Measurements from ENCODE around the gene GALM. TPM values are rescaled to one million over a fixed set of nuclear protein-coding genes. Genes with fewer than 3 reads are reported as not detected.
A peak's percentile ranks its signal among the peaks of the same experiment; 100 is the strongest.

GALM gene
- total and polyA plus RNA-seq, 2 of the 8 experiments (the other 6 are each of a cell fraction or from before 2014, with no cell fraction given): 9.9 to 13.1 TPM

DNA sequence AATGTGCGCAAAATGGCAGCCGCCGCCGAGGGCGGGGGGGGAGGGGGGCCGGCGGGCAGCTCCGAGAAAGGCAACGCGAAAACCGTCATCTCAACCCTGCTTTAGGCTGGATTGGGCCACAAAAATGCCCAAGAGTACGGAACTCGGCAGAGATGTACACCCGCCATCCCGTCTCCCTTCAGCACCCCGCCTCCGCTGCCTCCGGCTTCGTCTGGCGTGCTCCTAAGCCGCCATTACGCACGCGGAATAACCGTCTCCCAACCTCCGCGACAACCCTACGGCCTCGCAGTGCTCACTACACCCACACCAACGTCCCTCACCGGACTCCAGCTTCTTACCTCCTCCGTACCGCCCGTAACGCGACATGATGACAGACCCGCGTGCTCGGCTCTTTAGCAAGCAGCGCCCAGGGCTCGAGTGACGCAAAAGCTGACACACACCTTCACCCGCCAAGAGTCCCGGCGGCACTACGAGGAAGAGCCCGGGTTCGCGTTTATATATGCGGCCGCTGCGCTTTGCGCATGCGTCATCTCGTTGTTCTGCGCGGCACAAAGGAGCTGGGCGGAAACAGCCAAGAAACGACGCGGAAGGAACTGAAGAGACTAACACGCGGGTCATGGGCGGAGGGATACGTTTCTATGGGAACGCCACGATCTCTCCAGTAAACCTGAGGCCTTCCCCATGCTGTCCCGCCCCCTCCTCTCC, 85.1 kb downstream of the GALM start, which contains the start of gene SRSF7 (continued):
- TF ChIP-seq, protein P1, sequence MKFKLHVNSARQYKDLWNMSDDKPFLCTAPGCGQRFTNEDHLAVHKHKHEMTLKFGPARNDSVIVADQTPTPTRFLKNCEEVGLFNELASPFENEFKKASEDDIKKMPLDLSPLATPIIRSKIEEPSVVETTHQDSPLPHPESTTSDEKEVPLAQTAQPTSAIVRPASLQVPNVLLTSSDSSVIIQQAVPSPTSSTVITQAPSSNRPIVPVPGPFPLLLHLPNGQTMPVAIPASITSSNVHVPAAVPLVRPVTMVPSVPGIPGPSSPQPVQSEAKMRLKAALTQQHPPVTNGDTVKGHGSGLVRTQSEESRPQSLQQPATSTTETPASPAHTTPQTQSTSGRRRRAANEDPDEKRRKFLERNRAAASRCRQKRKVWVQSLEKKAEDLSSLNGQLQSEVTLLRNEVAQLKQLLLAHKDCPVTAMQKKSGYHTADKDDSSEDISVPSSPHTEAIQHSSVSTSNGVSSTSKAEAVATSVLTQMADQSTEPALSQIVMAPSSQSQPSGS (IDR thresholded peaks at IDR 0.05; ENCODE audit: low read length): peak; percentile 95
- TF ChIP-seq RXRA (IDR thresholded peaks at IDR 0.05; ENCODE audit: insufficient read depth, low read depth, low read length) (no peak), JUN (IDR thresholded peaks at IDR 0.05; ENCODE audit: low read depth, low read length) (no peak), CREB1 (IDR thresholded peaks at IDR 0.05) (peak; percentile 78), NRF1 (IDR thresholded peaks at IDR 0.05; ENCODE audit: low read depth, low read length) (peak; percentile 70), POLR2AphosphoS5 (IDR thresholded peaks at IDR 0.05; ENCODE audit: low read depth, low read length) (peak; percentile 100), RNF2 (IDR thresholded peaks at IDR 0.05; ENCODE audit: borderline replicate concordance, low read depth, low read length, missing control alignments, poor library complexity, severe bottlenecking) (no peak), SIRT6 (IDR thresholded peaks at IDR 0.05; ENCODE audit: low read length) (peak; percentile 91), SRF (IDR thresholded peaks at IDR 0.05; ENCODE audit: low read depth, low read length) (no peak), EP300 (IDR thresholded peaks at IDR 0.05; ENCODE audit: borderline replicate concordance in 1 of 2, low read depth in 2 of 2, low read length in 2 of 2) (0 out of 3 replicates have a peak, but pooled peaks of 1 of the 2 experiments have one; percentile 63), TAF7 (optimal IDR thresholded peaks at IDR 0.05; ENCODE audit: borderline replicate concordance, low read depth, low read length) (peak; percentile 100), CHD1 (IDR thresholded peaks at IDR 0.05; ENCODE audit: low read depth, low read length) (no peak; the same call in none of the 2 replicates), HDAC2 (IDR thresholded peaks at IDR 0.05; ENCODE audit: borderline replicate concordance in 1 of 2, low read depth in 2 of 2, low read length in 2 of 2) (0 out of 4 replicates have a peak, but pooled peaks of 1 of the 2 experiments have one; percentile 64), SAP30 (IDR thresholded peaks at IDR 0.05; ENCODE audit: insufficient read depth, insufficient replicate concordance, low read length) (peak; percentile 82), POLR2A (IDR thresholded peaks at IDR 0.05; ENCODE audit: control extremely low read depth in 1 of 2, low read depth in 2 of 2, low read length in 2 of 2) (peak; percentile 100), CEBPB (IDR thresholded peaks at IDR 0.05; ENCODE audit: low read depth, low read length) (peak; percentile 43; the same call in 1 of the 2 replicates), ASH2L (IDR thresholded peaks at IDR 0.05; ENCODE audit: low read length) (peak; percentile 57), CHD2 (IDR thresholded peaks at IDR 0.05; ENCODE audit: low read length) (peak; percentile 94)
